Esophagus muscularis mucosa (tissue), 4 donors: ENCODE measurements around the gene EDNRA. TPM values are rescaled to one million over a fixed set of nuclear protein-coding genes. Genes with fewer than 3 reads are reported as not detected.

Experiments
- DNase-seq: peaks from one replicate; pipeline ENCODE4 v3.0.0-alpha.2; 2017; ENCODE audit errors: extremely low spot score
- H3K27ac ChIP-seq, 4 donors: fragments of 200-600 bp; sonication (generic); replicated peaks in 1 of 4; 1 replicate in 3 of 4; 2 replicates in 1 of 4; pipeline ENCODE4 v1.5.1; 2016 to 2019; ENCODE audit warnings: mild to moderate bottlenecking in 1 of 4
- H3K27me3 ChIP-seq, 4 donors: fragments of 200-600 bp; sonication (generic); one replicate each; pipeline versions ENCODE4 v1.5.1 to v1.6.0; 2016 to 2019
- H3K36me3 ChIP-seq, 4 donors: fragments of 200-600 bp; sonication (generic); one replicate each; pipeline ENCODE4 v1.5.1; 2016 to 2019
- H3K4me1 ChIP-seq, 4 donors: fragments of 200-600 bp; sonication (generic); one replicate each; pipeline ENCODE4 v1.5.1; 2016 to 2019
- H3K4me3 ChIP-seq, 4 donors: fragments of 200-600 bp; sonication (generic); 1 replicate in 2 of 4; 2 replicates in 2 of 4; pipeline ENCODE4 v1.5.1; 2016 to 2019; ENCODE audit warnings: mild to moderate bottlenecking in 4 of 4, moderate library complexity in 1 of 4
- H3K9me3 ChIP-seq, 4 donors: fragments of 200-600 bp; sonication (generic); 1 replicate in 3 of 4; 2 replicates in 1 of 4; pipeline ENCODE4 v1.5.1; 2016 to 2019
- EP300 ChIP-seq: sonication (generic); formaldehyde crosslinking; IDR thresholded peaks from one replicate; pipeline ENCODE4 v1.6.1; 2017; ENCODE audit warnings: antibody characterized with exemption
- POLR2A ChIP-seq: fragments of 450-650 bp; IDR thresholded peaks from one replicate; pipeline ENCODE4 v1.6.1; 2017; ENCODE audit warnings: antibody characterized with exemption, moderate library complexity, mild to moderate bottlenecking, low read depth
- POLR2AphosphoS5 ChIP-seq, 2 donors: sonication (generic); formaldehyde crosslinking; IDR thresholded peaks; one replicate each; pipeline ENCODE4 v1.6.1; 2017; ENCODE audit warnings: antibody characterized with exemption in 2 of 2
- WGBS: methylation state at CpG from one replicate; pipeline ENCODE4 v1.1.5; 2018; 5-methylcytosine and 5-hydroxymethylcytosine counted together
- intact Hi-C: fragments of 100-400 bp; cut with DNase I; formaldehyde crosslinking; loops from one replicate; pipeline ENCODE4 v1.15.1; 2023
- total RNA-seq, 4 donors: library from RNA; depleted of rRNA; stranded (reverse); fragments of >200 nt; gene quantifications; one replicate each; pipeline versions ENCODE4 v1.1.0 to v1.2.1, GENCODE V29; 2016
- TF ChIP-seq, protein P1 (sequence below), 3 experiments: fragments of 200-600 bp in 2 of 3; fragments of 450-650 bp in 1 of 3; sonication (generic) in 2 of 3; IDR thresholded peaks; one replicate each; pipeline ENCODE4 v1.5.1; 2017 to 2019; ENCODE audit warnings: antibody characterized with exemption in 3 of 3, mild to moderate bottlenecking in 2 of 3, moderate library complexity in 1 of 3

EDNRA gene
- total RNA-seq, 4 donors from 2014 or later = 0.83 to 8.0 (median 3.9) TPM

DNA sequence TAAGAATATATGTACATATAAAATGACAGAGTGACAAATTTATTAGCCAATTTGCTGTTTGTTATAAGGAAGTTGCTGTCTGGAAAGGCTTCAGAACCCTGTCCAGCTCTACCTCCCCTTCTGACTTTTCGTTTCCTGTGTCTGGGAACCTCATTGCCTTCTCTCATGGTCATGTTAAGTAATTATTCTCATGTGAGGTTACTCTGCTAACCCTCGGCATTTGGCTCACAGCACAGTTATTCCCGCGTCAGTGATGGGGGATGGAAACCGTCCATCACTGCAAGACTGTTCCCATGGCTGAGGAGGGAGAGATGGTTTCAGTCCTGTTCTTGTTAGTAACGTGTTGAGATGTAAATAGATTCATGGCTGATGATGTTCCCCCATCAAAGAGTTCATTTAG lies 11.9 kb downstream of the EDNRA start:
- H3K27ac ChIP-seq = no peak overlapping the region
- peaks cover 0 to 4% (median 0%) of the 10 kb centered on the region in 4 donors for H3K4me1 ChIP-seq
- no peaks in the 10 kb centered on the region for H3K9me3 ChIP-seq
- 31% methylated on average over 6 of the region's 6 CpGs for WGBS
- H3K4me3 ChIP-seq = no peak overlapping the region
- TF ChIP-seq, protein P1, sequence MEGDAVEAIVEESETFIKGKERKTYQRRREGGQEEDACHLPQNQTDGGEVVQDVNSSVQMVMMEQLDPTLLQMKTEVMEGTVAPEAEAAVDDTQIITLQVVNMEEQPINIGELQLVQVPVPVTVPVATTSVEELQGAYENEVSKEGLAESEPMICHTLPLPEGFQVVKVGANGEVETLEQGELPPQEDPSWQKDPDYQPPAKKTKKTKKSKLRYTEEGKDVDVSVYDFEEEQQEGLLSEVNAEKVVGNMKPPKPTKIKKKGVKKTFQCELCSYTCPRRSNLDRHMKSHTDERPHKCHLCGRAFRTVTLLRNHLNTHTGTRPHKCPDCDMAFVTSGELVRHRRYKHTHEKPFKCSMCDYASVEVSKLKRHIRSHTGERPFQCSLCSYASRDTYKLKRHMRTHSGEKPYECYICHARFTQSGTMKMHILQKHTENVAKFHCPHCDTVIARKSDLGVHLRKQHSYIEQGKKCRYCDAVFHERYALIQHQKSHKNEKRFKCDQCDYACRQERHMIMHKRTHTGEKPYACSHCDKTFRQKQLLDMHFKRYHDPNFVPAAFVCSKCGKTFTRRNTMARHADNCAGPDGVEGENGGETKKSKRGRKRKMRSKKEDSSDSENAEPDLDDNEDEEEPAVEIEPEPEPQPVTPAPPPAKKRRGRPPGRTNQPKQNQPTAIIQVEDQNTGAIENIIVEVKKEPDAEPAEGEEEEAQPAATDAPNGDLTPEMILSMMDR (IDR thresholded peaks at IDR 0.05) = no peak
- TF ChIP-seq POLR2A = no peak
- TF ChIP-seq EP300 = no peak
- no peaks in the 10 kb centered on the region for H3K27me3 ChIP-seq
- H3K36me3 ChIP-seq = no peaks in the 10 kb centered on the region
- no peak for DNase-seq
- intact Hi-C loops = no loop called here

DNA sequence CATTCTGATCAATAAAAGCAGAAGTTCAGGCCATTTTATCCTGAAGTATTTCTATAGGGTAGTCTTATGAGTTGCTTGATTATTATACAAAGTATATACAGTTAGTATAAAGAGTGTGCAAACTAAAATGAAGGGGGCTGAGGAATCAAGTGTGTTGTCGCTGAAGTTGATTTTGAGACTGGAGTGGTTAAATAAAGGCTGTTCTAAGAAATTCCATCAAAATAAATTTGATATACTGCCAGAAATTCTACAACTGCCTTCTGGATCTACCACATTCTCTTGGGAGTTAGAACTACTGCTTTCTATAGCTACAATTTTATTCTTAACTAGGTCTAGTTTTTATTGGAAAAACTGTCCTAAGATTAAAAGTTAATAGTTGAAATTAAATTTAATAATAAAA lies 12.4 kb downstream of the EDNRA start:
- Histone ChIP-seq H3K27me3 (no peaks in the 10 kb centered on the region), H3K9me3 (no peaks in the 10 kb centered on the region), H3K4me3 (no peak overlapping the region), H3K27ac (no peak overlapping the region), H3K36me3 (no peaks in the 10 kb centered on the region), H3K4me1 (peaks cover 0 to 4% (median 0%) of the 10 kb centered on the region in 4 donors)
- TF ChIP-seq EP300 = no peak
- TF ChIP-seq POLR2A = no peak
- TF ChIP-seq, protein P1 (IDR thresholded peaks at IDR 0.05) = no peak
- TF ChIP-seq POLR2AphosphoS5 (IDR thresholded peaks at IDR 0.05) = no peak
- DNase-seq = no peak
- intact Hi-C loops = no loop called here
- 85% methylated on average over 1 of the region's 1 CpG for WGBS

DNA sequence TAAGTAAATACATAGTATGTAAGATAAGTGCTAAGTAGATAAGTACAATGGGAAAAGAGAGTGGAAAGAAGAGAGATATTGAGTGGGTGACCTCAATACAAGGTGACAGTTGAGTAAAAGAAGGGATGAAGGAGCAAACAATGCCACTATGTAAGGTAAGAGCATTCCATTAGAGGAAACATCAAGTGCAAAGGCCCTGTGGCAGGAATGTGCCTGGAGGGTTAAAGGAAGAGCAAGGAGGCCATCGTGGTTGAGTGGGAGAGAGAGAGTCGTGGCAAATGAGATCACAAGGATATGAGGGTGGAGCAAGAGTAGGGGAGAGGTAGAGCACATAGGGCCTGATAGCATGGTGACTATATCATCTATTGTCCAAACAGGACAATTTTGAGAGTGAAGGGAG lies 13.4 kb downstream of the EDNRA start:
- peaks cover 0 to 4% (median 0%) of the 10 kb centered on the region in 4 donors for H3K4me1 ChIP-seq
- no peak overlapping the region for H3K27ac ChIP-seq
- WGBS = 78% methylated on average over 2 of the region's 2 CpGs
- H3K27me3 ChIP-seq = no peaks in the 10 kb centered on the region
- no peaks in the 10 kb centered on the region for H3K9me3 ChIP-seq
- intact Hi-C loops = no loop called here
- TF ChIP-seq POLR2AphosphoS5 (IDR thresholded peaks at IDR 0.05) (no peak), EP300 (no peak), POLR2A (no peak)
- TF ChIP-seq, protein P1 (IDR thresholded peaks at IDR 0.05) = no peak
- H3K36me3 ChIP-seq = no peaks in the 10 kb centered on the region
- H3K4me3 ChIP-seq = no peak overlapping the region
- DNase-seq = no peak

DNA sequence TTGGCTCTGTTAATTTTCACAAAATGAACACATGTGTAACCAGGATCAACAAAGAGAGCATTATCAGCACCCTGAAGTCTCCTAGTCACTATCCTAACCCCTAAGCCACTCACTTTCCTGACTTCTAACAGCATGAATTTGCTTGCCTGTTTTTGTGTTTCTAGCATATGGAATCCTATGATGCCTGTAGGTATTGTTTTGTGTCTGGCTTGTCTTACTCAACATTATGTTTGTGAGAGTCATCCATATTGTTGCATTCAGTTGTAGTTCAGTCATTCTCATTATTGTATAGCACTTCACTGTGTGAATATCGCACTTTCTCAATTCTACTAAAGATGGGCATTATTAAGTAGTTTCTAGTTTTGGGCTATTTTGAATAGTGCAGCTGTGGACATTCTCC lies 15.6 kb downstream of the EDNRA start:
- WGBS = 97% methylated on average over 1 of the region's 1 CpG
- DNase-seq = no peak
- H3K27me3 ChIP-seq = no peaks in the 10 kb centered on the region
- intact Hi-C loops = no loop called here
- H3K9me3 ChIP-seq = no peaks in the 10 kb centered on the region
- TF ChIP-seq EP300 (no peak), POLR2AphosphoS5 (IDR thresholded peaks at IDR 0.05) (no peak), POLR2A (no peak)
- TF ChIP-seq, protein P1 (IDR thresholded peaks at IDR 0.05) = no peak
- no peaks in the 10 kb centered on the region for H3K36me3 ChIP-seq
- peaks cover 0 to 4% (median 0%) of the 10 kb centered on the region in 4 donors for H3K4me1 ChIP-seq
- no peak overlapping the region for H3K4me3 ChIP-seq
- H3K27ac ChIP-seq = no peak overlapping the region

DNA sequence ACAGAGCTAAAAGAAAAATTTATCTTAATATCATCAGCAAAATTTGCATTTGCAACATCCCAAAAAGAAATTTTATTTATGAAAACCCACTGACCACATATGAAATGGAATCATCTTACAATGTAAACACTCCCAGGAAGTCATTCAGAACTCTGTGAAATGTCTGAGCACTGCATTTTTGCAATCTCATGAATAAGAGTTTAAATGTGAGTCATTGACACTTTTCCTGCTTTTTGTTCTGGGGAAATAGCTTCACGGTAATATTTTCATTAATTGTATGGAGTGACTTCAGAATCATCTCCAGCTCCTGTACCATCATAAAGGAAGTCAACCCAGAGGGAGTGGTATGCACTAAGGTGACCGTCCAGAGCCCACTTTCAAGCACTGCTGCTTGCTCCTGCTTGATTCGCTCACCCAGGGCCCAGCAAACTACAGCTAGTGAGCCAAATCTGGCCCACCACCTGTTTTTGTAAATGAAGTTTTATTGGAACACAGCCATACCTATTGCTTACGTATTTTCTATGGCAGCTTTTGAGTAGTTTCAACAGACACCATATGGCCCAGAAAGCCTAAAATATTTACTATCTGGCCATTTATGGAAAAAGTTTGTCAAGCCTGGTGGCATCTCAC lies 17.2 kb downstream of the EDNRA start:
- Histone ChIP-seq H3K27ac (no peak overlapping the region), H3K4me1 (no peaks in the 10 kb centered on the region), H3K36me3 (no peaks in the 10 kb centered on the region), H3K9me3 (no peaks in the 10 kb centered on the region), H3K27me3 (no peaks in the 10 kb centered on the region), H3K4me3 (no peak overlapping the region)
- WGBS = 78% methylated on average over 4 of the region's 4 CpGs
- TF ChIP-seq POLR2A = no peak
- TF ChIP-seq POLR2AphosphoS5 (IDR thresholded peaks at IDR 0.05) = no peak
- TF ChIP-seq, protein P1 (IDR thresholded peaks at IDR 0.05) = no peak
- TF ChIP-seq EP300 = no peak
- intact Hi-C loops = no loop called here
- no peak for DNase-seq
